ENCODE data around the gene KDM2B.

Gene KDM2B

DNA sequence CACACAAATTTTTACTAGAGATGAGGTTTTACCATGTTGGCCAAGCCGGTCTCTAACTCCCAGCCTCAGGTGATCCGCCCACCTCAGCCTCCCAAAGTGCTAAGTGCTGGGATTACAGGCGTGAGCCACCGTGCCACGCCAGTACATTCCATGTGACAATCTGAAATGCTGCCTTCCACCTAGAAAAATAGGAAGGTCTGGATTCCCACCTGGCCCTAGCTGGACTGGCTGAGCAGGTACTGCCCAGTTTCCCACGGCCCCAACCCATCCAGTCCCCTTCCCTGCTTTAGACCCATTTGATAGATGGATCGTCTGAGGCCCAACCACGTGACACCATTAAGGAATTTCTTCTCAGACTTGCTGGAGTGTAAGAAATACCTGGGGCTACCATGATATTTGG is 55.4 kb downstream of the KDM2B start:
- DNase-seq (ENCODE audit: low read depth) = no peak
- TF ChIP-seq CTCF (conservative IDR thresholded peaks at IDR 0.05; ENCODE audit: low read length) = no peak

GRCh38 chr12:121524196-121524916 is 56.5 kb downstream of the KDM2B start:
- no peak for TF ChIP-seq CTCF (conservative IDR thresholded peaks at IDR 0.05; ENCODE audit: low read length)
- no peak for DNase-seq (ENCODE audit: low read depth)
- H3K4me3 ChIP-seq (ENCODE audit: low read length) = no peak overlapping the region

More for the DNA sequence above, 55.4 kb downstream of the KDM2B start:
- no peak overlapping the region for H3K4me3 ChIP-seq (ENCODE audit: low read length)

GRCh38 chr12:121523741-121524140 is 57.1 kb downstream of the KDM2B start:
- no peak for TF ChIP-seq CTCF (conservative IDR thresholded peaks at IDR 0.05; ENCODE audit: low read length)
- no peak for DNase-seq (ENCODE audit: low read depth)
- no peak overlapping the region for H3K4me3 ChIP-seq (ENCODE audit: low read length)

DNA sequence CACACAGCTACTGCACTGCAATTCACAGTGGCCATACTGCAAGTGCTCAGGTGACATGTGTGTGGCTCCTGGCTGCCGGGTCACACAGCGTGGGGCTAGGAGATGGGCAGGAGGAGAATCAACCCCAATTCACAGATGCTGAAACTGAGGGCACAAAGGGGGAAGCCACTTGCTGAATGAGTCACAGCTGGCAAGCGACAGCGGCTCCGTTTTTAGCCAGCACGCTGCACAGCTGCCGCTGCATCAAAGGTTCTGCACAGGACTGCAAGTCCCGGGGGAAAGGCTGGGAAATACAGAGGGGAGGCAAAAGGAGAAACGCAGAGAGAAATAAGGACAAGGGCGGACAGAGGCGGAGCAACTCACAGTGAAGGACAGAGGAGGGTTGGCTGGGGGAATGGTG is 57.9 kb downstream of the KDM2B start:
- DNase-seq (ENCODE audit: low read depth) = no peak
- no peak overlapping the region for H3K4me3 ChIP-seq (ENCODE audit: low read length)
- TF ChIP-seq CTCF (conservative IDR thresholded peaks at IDR 0.05; ENCODE audit: low read length) = no peak

- no peak for TF ChIP-seq CTCF (conservative IDR thresholded peaks at IDR 0.05; ENCODE audit: low read length)
- no peak for DNase-seq (ENCODE audit: low read depth)
Observed at GRCh38 chr12:121520586-121521086, 60.2 kb downstream of the KDM2B start.

DNA sequence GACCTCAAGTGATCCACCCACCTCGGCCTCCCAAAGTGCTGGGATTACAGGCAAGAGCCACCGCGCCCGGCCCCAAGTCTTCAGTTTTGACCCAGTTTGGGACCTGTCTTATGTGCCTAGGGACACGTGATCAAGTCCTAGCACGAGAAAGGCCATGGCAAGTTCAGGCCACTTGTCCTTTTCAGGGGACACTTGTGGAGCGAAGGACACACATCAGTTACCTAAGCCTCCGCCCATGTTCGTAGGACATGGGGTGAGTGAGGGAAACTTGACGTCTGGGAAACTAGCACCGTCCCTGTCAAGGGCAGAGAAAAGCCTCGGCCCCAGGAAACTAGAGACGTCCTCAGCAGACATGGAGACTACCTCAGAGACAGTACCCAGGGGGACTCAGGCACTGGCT is 60.7 kb downstream of the KDM2B start:
- TF ChIP-seq CTCF (conservative IDR thresholded peaks at IDR 0.05; ENCODE audit: low read length) = no peak
- DNase-seq (ENCODE audit: low read depth) = no peak
- H3K4me3 ChIP-seq (ENCODE audit: low read length) = no peak overlapping the region

More at GRCh38 chr12:121520586-121521086, 60.2 kb downstream of the KDM2B start:
- H3K4me3 ChIP-seq (ENCODE audit: low read length) = no peak overlapping the region

GRCh38 chr12:121519227-121519626 is 61.6 kb downstream of the KDM2B start:
- no peak for TF ChIP-seq CTCF (conservative IDR thresholded peaks at IDR 0.05; ENCODE audit: low read length)
- no peak for DNase-seq (ENCODE audit: low read depth)
- H3K4me3 ChIP-seq (ENCODE audit: low read length) = no peak overlapping the region
